HL-60 (cell line): ENCODE data around the gene FOXB2.

Experiments used
- GABPA ChIP-seq: IDR thresholded peaks from 2 replicates; pipeline ENCODE4 v1.6.1; 2012; ENCODE audit warnings: low read depth
- POLR2AphosphoS5 ChIP-seq: IDR thresholded peaks from 2 replicates; pipeline ENCODE4 v1.6.1; 2012; ENCODE audit warnings: low read depth
- REST ChIP-seq: IDR thresholded peaks from 2 replicates; pipeline ENCODE4 v1.6.1; 2012; ENCODE audit warnings: low read depth; ENCODE audit not compliant: insufficient replicate concordance
- SPI1 ChIP-seq: IDR thresholded peaks from 2 replicates; pipeline ENCODE4 v1.6.1; 2012; ENCODE audit warnings: low read depth, mild to moderate bottlenecking, borderline replicate concordance
- TF ChIP-seq, protein P1 (sequence below): IDR thresholded peaks from one replicate; pipeline ENCODE4 v1.5.1; 2011; ENCODE audit warnings: low read length, control low read depth, inconsistent platforms; ENCODE audit not compliant: insufficient read depth

DNA sequence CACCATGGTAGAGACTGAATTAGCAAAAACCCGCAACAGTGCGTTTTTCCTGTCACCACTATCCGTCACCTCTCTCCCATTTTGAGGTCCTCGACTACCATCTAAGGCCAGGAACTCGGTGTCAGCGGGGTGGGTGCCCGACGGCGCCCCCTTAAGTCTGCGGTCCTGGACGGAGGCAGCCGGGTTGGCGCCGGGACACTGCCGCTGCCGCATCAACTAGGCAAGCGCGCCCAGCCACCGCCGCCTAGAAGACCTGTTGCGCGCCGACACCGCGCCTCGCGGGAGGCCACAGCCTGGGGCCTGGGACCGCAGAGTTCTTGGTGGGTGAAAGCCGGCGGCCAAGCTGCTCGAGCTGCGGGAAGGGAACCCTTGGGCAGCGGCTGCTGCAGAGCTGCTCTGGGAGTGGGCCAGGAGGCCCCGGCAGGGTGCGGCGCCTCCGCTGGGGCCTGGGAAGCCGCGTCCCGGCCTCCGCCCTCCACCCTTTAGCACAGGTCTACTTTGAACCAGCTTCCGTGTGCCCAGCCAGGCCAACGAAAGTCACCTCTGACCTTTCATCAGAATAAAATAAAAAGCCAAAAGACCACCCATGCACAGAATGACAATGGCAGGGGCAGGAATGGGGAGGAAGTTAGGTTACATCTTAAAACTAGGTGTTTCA, 3.5 kb downstream of the FOXB2 start:
- TF ChIP-seq, protein P1, sequence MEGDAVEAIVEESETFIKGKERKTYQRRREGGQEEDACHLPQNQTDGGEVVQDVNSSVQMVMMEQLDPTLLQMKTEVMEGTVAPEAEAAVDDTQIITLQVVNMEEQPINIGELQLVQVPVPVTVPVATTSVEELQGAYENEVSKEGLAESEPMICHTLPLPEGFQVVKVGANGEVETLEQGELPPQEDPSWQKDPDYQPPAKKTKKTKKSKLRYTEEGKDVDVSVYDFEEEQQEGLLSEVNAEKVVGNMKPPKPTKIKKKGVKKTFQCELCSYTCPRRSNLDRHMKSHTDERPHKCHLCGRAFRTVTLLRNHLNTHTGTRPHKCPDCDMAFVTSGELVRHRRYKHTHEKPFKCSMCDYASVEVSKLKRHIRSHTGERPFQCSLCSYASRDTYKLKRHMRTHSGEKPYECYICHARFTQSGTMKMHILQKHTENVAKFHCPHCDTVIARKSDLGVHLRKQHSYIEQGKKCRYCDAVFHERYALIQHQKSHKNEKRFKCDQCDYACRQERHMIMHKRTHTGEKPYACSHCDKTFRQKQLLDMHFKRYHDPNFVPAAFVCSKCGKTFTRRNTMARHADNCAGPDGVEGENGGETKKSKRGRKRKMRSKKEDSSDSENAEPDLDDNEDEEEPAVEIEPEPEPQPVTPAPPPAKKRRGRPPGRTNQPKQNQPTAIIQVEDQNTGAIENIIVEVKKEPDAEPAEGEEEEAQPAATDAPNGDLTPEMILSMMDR, result no peak
- TF ChIP-seq POLR2AphosphoS5 (no peak), REST (no peak), SPI1 (no peak), GABPA (no peak)
